Measurements from ENCODE around the gene TMEM181. TPM values are rescaled to one million over a fixed set of nuclear protein-coding genes. Genes with fewer than 3 reads are reported as not detected.
A peak's percentile ranks its signal among the peaks of the same experiment; 100 is the strongest.

Gene TMEM181
- total RNA-seq, 1 experiment from 2014 or later: 18.7 TPM

DNA sequence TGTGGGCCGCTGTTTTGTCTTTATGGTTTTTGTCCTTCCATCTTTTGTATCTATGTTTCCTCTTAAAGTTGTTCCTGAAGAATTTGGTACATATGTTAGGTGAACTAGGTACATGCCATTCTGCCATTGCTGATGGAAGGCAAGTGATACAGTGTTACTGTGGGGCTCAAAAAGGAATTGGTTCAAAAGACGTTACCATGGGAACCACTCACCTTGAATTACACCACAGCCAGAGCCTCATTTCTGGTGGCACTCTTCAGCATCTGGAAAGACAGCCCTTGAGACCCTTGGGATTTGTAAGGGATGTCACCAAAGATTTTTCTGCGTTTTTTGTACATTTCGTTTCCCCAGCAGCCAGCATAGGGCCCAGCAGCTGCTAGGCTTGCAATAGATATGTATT lies 31.9 kb downstream of the TMEM181 start:
- CTCF ChIA-PET: no interaction called here

DNA sequence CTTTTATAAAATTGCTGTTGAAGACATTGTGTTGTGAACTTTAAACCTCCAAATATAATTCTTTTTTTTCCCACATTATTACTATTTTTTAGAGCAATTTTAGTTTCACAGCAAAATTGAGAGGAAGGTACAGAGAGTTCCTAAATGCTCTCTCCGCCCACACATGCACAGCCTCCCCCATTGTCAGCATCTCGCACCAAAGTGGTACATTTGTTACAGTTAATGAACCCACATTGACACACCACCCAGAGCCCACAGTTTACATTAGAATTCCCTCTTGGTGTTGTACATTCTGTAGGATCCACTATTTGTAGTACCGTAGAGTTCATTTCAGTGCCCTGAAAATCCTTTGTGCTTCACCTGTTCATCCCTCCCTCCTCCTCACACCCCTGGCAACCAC lies 33.8 kb downstream of the TMEM181 start:
- H3K9me3 ChIP-seq (ENCODE audit: insufficient read depth, low read depth): no peaks in the 10 kb centered on the region
- H3K4me2 ChIP-seq: no peak overlapping the region
- H3K9me2 ChIP-seq (ENCODE audit: insufficient read depth): no peaks in the 10 kb centered on the region
- no peaks in the 10 kb centered on the region for H3K27me3 ChIP-seq (ENCODE audit: insufficient read depth, low read depth)
- no TSS peak for BruUV-seq (replicated peaks)
- no peaks in the 10 kb centered on the region for H4K20me1 ChIP-seq (ENCODE audit: insufficient read depth)
- no peak for TF ChIP-seq EZH2 (IDR thresholded peaks at IDR 0.05; ENCODE audit: low read depth)
- TF ChIP-seq, protein P1, sequence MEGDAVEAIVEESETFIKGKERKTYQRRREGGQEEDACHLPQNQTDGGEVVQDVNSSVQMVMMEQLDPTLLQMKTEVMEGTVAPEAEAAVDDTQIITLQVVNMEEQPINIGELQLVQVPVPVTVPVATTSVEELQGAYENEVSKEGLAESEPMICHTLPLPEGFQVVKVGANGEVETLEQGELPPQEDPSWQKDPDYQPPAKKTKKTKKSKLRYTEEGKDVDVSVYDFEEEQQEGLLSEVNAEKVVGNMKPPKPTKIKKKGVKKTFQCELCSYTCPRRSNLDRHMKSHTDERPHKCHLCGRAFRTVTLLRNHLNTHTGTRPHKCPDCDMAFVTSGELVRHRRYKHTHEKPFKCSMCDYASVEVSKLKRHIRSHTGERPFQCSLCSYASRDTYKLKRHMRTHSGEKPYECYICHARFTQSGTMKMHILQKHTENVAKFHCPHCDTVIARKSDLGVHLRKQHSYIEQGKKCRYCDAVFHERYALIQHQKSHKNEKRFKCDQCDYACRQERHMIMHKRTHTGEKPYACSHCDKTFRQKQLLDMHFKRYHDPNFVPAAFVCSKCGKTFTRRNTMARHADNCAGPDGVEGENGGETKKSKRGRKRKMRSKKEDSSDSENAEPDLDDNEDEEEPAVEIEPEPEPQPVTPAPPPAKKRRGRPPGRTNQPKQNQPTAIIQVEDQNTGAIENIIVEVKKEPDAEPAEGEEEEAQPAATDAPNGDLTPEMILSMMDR (conservative IDR thresholded peaks at IDR 0.05): no peak
- no peak overlapping the region for H3K27ac ChIP-seq
- DNase-seq: no peak
- H3K36me3 ChIP-seq (ENCODE audit: low read depth): peaks cover 16% of the 10 kb centered on the region
- peaks cover 7% of the 10 kb centered on the region; the same call in 1 of the 2 replicates for H3F3A ChIP-seq (ENCODE audit: insufficient read depth, low read depth)
- H2AFZ ChIP-seq: no peak overlapping the region
- no peak overlapping the region for H3K4me3 ChIP-seq
- H3K4me1 ChIP-seq (replicated peaks; ENCODE audit: insufficient read depth): no peaks in the 10 kb centered on the region
- no peaks in the 10 kb centered on the region for H3K79me2 ChIP-seq (ENCODE audit: low read depth)
- ChIA-PET POLR2A (ENCODE audit: unreplicated experiment) (no interaction called here), CTCF (no interaction called here)
- intact Hi-C loops (cut with micrococcal nuclease; ENCODE audit: unreplicated experiment): no loop called here

More for the DNA sequence above, 31.9 kb downstream of the TMEM181 start:
- Histone ChIP-seq H3K4me1 (replicated peaks; ENCODE audit: insufficient read depth) (no peaks in the 10 kb centered on the region), H3K4me2 (no peak overlapping the region), H3K4me3 (no peak overlapping the region), H4K20me1 (ENCODE audit: insufficient read depth) (no peaks in the 10 kb centered on the region), H3K9me2 (ENCODE audit: insufficient read depth) (no peaks in the 10 kb centered on the region), H3F3A (ENCODE audit: insufficient read depth, low read depth) (peaks cover 7% of the 10 kb centered on the region; the same call in 1 of the 2 replicates), H3K27ac (no peak overlapping the region), H3K36me3 (ENCODE audit: low read depth) (peaks cover 17% of the 10 kb centered on the region), H2AFZ (no peak overlapping the region), H3K27me3 (ENCODE audit: insufficient read depth, low read depth) (no peaks in the 10 kb centered on the region), H3K79me2 (ENCODE audit: low read depth) (no peaks in the 10 kb centered on the region), H3K9me3 (ENCODE audit: insufficient read depth, low read depth) (no peaks in the 10 kb centered on the region)
- intact Hi-C loops (cut with micrococcal nuclease; ENCODE audit: unreplicated experiment): no loop called here
- no TSS peak for BruUV-seq (replicated peaks)
- POLR2A ChIA-PET (ENCODE audit: unreplicated experiment): no interaction called here
- no peak for DNase-seq
- TF ChIP-seq, protein P1 (conservative IDR thresholded peaks at IDR 0.05): no peak
- TF ChIP-seq EZH2 (IDR thresholded peaks at IDR 0.05; ENCODE audit: low read depth): no peak

DNA sequence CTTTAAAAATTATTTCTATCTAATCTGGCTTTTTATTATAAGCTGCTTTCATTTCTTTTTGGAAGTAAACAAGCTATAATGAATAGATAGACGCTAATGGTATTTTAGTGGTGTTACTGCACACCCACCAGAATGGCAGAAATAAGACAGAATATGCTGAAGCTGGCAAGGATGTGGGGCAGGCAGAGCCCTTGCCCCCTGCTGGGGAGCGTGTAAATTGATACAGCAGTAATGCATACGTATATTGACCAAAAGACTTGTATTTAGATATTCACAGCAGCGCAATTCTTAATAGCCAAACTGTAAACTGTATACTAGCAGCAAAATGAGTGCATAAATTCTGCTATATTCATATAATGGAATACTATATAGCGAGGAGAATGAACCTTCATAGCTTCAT lies 35.3 kb downstream of the TMEM181 start:
- H3K4me1 ChIP-seq (replicated peaks; ENCODE audit: insufficient read depth): no peaks in the 10 kb centered on the region
- ChIA-PET POLR2A (ENCODE audit: unreplicated experiment) (no interaction called here), CTCF (no interaction called here)
- no peaks in the 10 kb centered on the region for H3K9me3 ChIP-seq (ENCODE audit: insufficient read depth, low read depth)
- no peaks in the 10 kb centered on the region for H4K20me1 ChIP-seq (ENCODE audit: insufficient read depth)
- no peaks in the 10 kb centered on the region for H3K27me3 ChIP-seq (ENCODE audit: insufficient read depth, low read depth)
- H3F3A ChIP-seq (ENCODE audit: insufficient read depth, low read depth): peaks cover 7% of the 10 kb centered on the region; the same call in 1 of the 2 replicates
- intact Hi-C loops (cut with micrococcal nuclease; ENCODE audit: unreplicated experiment): no loop called here
- no peaks in the 10 kb centered on the region for H3K9me2 ChIP-seq (ENCODE audit: insufficient read depth)
- peaks cover 10% of the 10 kb centered on the region for H3K36me3 ChIP-seq (ENCODE audit: low read depth)
- no peak overlapping the region for H3K4me2 ChIP-seq
- DNase-seq: no peak
- no peak for TF ChIP-seq EZH2 (IDR thresholded peaks at IDR 0.05; ENCODE audit: low read depth)
- TF ChIP-seq, protein P1 (conservative IDR thresholded peaks at IDR 0.05): peak; percentile 41
- H3K27ac ChIP-seq: no peak overlapping the region
- H2AFZ ChIP-seq: no peak overlapping the region
- no TSS peak for BruUV-seq (replicated peaks)
- no peak overlapping the region for H3K4me3 ChIP-seq
- no peaks in the 10 kb centered on the region for H3K79me2 ChIP-seq (ENCODE audit: low read depth)

Measured in PC-9 (cell line).